GM21723 (cell line): Measurements from ENCODE around the gene SLC5A9.
A peak's percentile ranks its signal among the peaks of the same experiment; 100 is the strongest.

Experiments
- ATAC-seq: cut with Tn5 transposase; IDR thresholded peaks from one replicate; pipeline ENCODE4 v1.9.1; 2021; ENCODE audit warnings: mild to moderate bottlenecking, moderate library complexity; ENCODE audit not compliant: unreplicated experiment

The SLC5A9 gene

GRCh38 chr1:48222501-48223242 lies at the start of gene SLC5A9:
Gene SLC5A9 (plus strand): TSS chr1:48222716. CDS start chr1:48222737, 21 bp downstream.
- ATAC-seq: no peak

- no peak for ATAC-seq
Measured at GRCh38 chr1:48175116-48175515, 47.4 kb upstream of the SLC5A9 start.

GRCh38 chr1:48177257-48177656 lies 45.3 kb upstream of the SLC5A9 start:
- no peak for ATAC-seq

GRCh38 chr1:48181669-48182367 lies 40.7 kb upstream of the SLC5A9 start:
- no peak for ATAC-seq

GRCh38 chr1:48182439-48182838 lies 40.1 kb upstream of the SLC5A9 start:
- peak; percentile 57 for ATAC-seq

GRCh38 chr1:48186306-48186839 lies 36.1 kb upstream of the SLC5A9 start:
- no peak for ATAC-seq

GRCh38 chr1:48187969-48188563 lies 34.5 kb upstream of the SLC5A9 start:
- no peak for ATAC-seq

GRCh38 chr1:48190881-48191280 lies 31.6 kb upstream of the SLC5A9 start:
- no peak for ATAC-seq

- ATAC-seq: no peak
Measured at GRCh38 chr1:48194801-48195200, 27.7 kb upstream of the SLC5A9 start.

GRCh38 chr1:48196237-48196636 lies 26.3 kb upstream of the SLC5A9 start:
- ATAC-seq: no peak

- no peak for ATAC-seq
Measured at GRCh38 chr1:48198970-48199369, 23.5 kb upstream of the SLC5A9 start.

- ATAC-seq: no peak
Measured at GRCh38 chr1:48200166-48200900, 22.2 kb upstream of the SLC5A9 start.

GRCh38 chr1:48202030-48202752 lies 20.3 kb upstream of the SLC5A9 start:
- no peak for ATAC-seq

- ATAC-seq: no peak
Measured at GRCh38 chr1:48203287-48203900, 19.1 kb upstream of the SLC5A9 start.

- ATAC-seq: no peak
Measured at GRCh38 chr1:48205522-48205921, 17.0 kb upstream of the SLC5A9 start.

- ATAC-seq: no peak
Measured at GRCh38 chr1:48206371-48206770, 16.1 kb upstream of the SLC5A9 start.

- no peak for ATAC-seq
Measured at GRCh38 chr1:48207131-48207530, 15.4 kb upstream of the SLC5A9 start.

- no peak for ATAC-seq
Measured at GRCh38 chr1:48207536-48208075, 14.9 kb upstream of the SLC5A9 start.

- ATAC-seq: no peak
Measured at GRCh38 chr1:48208251-48208650, 14.3 kb upstream of the SLC5A9 start.

GRCh38 chr1:48208652-48209051 lies 13.9 kb upstream of the SLC5A9 start:
- no peak for ATAC-seq
